Measurements from ENCODE around the gene OXSR1. TPM values are rescaled to one million over a fixed set of nuclear protein-coding genes. Genes with fewer than 3 reads are reported as not detected.
"Not testable (repeated sequence)": the region's sequence is repeated elsewhere in the genome, so short reads cannot be mapped to it uniquely, and the experiment has no call there.

The OXSR1 gene
- total and polyA plus RNA-seq, 4 donors, result 4.3 to 24.7 (median 12.2) TPM

DNA sequence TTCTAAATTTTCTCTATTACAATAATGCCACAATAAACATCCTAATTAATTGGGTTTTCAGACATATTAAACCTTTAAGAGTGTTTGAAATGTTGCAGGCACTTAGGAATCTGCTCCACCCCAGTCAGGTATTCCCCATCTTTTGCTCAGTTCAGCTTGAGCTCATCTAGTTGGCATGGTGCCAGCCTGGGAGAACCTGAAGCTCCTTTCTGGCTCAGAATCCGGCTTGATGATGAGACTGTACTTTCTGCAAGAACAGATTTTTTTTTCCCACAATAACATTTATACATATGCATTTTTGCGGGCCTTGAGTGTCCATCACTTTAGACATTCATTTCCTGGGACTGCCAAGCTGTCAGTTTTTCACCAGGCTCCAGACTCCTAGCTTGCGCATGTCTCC, 7.7 kb upstream of the OXSR1 start:
- no peak overlapping the region for H3K27ac ChIP-seq (ENCODE audit: low read depth in 1 of 2, low read length in 2 of 2)
- no peaks in the 10 kb centered on the region for H3K9me3 ChIP-seq (ENCODE audit: control insufficient read depth in 4 of 4, low read length in 3 of 4)
- no peaks in the 10 kb centered on the region for H3K27me3 ChIP-seq (ENCODE audit: control insufficient read depth in 4 of 4, insufficient read depth in 4 of 4, low read length in 3 of 4)
- DNase-seq (ENCODE audit: low spot score), result no peak
- 94% methylated on average over 3 of the region's 3 CpGs for WGBS
- H3K9ac ChIP-seq (ENCODE audit: low read depth in 1 of 2, low read length in 2 of 2), result no peak overlapping the region
- no peaks in the 10 kb centered on the region for H3K36me3 ChIP-seq (ENCODE audit: control insufficient read depth in 4 of 4, insufficient read depth in 3 of 4, low read depth in 1 of 4, low read length in 3 of 4)
- no peaks in the 10 kb centered on the region for H3K4me1 ChIP-seq (ENCODE audit: control insufficient read depth in 4 of 4, insufficient read depth in 4 of 4, low read length in 3 of 4)
- TF ChIP-seq CTCF (IDR thresholded peaks at IDR 0.05; ENCODE audit: low read depth, low read length, missing input control) (no peak), YY1 (IDR thresholded peaks at IDR 0.05) (no peak), SP1 (IDR thresholded peaks at IDR 0.05) (no peak), NR2F2 (IDR thresholded peaks at IDR 0.05) (no peak), MAX (IDR thresholded peaks at IDR 0.05) (no peak), ATF3 (IDR thresholded peaks at IDR 0.05) (no peak), EGR1 (IDR thresholded peaks at IDR 0.05; ENCODE audit: low read depth in 2 of 2) (no peak), REST (IDR thresholded peaks at IDR 0.05) (no peak), RAD21 (IDR thresholded peaks at IDR 0.05) (no peak), GABPA (IDR thresholded peaks at IDR 0.05 in 1 of 2, conservative IDR thresholded peaks at IDR 0.05 in 1 of 2) (no peak), JUND (IDR thresholded peaks at IDR 0.05) (no peak)
- H3K4me3 ChIP-seq (ENCODE audit: low read depth in 1 of 3, low read length in 3 of 3), result no peak overlapping the region

GRCh38 chr3:38158472-38158871, 6.9 kb upstream of the OXSR1 start:
- no peak for DNase-seq (ENCODE audit: low spot score)
- no peak overlapping the region for H3K9ac ChIP-seq (ENCODE audit: low read depth in 1 of 2, low read length in 2 of 2)
- no peaks in the 10 kb centered on the region for H3K4me1 ChIP-seq (ENCODE audit: control insufficient read depth in 4 of 4, insufficient read depth in 4 of 4, low read length in 3 of 4)
- H3K27me3 ChIP-seq (ENCODE audit: control insufficient read depth in 4 of 4, insufficient read depth in 4 of 4, low read length in 3 of 4), result no peaks in the 10 kb centered on the region
- H3K27ac ChIP-seq (ENCODE audit: low read depth in 1 of 2, low read length in 2 of 2), result no peak overlapping the region
- H3K9me3 ChIP-seq (ENCODE audit: control insufficient read depth in 4 of 4, low read length in 3 of 4), result no peaks in the 10 kb centered on the region
- H3K36me3 ChIP-seq (ENCODE audit: control insufficient read depth in 4 of 4, insufficient read depth in 3 of 4, low read depth in 1 of 4, low read length in 3 of 4), result no peaks in the 10 kb centered on the region
- no peak for TF ChIP-seq TAF1 (conservative IDR thresholded peaks at IDR 0.05)
- WGBS, result 87% methylated on average over 5 of the region's 5 CpGs
- no peak overlapping the region for H3K4me3 ChIP-seq (ENCODE audit: low read depth in 1 of 3, low read length in 3 of 3)

DNA sequence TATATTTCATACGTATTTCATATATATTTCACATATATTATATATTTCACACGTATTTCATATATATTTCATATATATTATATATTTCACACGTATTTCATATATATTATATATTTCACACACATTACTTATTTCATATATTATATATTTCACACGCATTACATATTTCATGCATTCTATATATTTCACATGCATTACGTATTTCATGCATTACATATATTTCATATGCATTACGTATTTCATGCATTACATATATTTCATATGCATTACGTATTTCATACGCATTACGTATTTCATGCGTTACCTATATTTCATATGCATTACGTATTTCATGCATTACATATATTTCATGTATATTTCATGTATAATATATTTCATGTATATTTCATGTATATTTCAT, 4.6 kb upstream of the OXSR1 start:
- not testable (repeated sequence) for DNase-seq (ENCODE audit: low spot score); H3K27me3 ChIP-seq (ENCODE audit: control insufficient read depth in 4 of 4, insufficient read depth in 4 of 4, low read length in 3 of 4); H3K9ac ChIP-seq (ENCODE audit: low read depth in 1 of 2, low read length in 2 of 2); H3K36me3 ChIP-seq (ENCODE audit: control insufficient read depth in 4 of 4, insufficient read depth in 3 of 4, low read depth in 1 of 4, low read length in 3 of 4); H3K27ac ChIP-seq (ENCODE audit: low read depth in 1 of 2, low read length in 2 of 2); H3K9me3 ChIP-seq (ENCODE audit: control insufficient read depth in 4 of 4, low read length in 3 of 4); H3K4me3 ChIP-seq (ENCODE audit: low read depth in 1 of 3, low read length in 3 of 3); H3K4me1 ChIP-seq (ENCODE audit: control insufficient read depth in 4 of 4, insufficient read depth in 4 of 4, low read length in 3 of 4)
- 95% methylated on average over 11 of the region's 11 CpGs for WGBS

Data from liver (tissue), 9 donors.